K562 (cell line): Measurements from ENCODE around the gene EHBP1L1. TPM values are rescaled to one million over a fixed set of nuclear protein-coding genes. Genes with fewer than 3 reads are reported as not detected.

ENCODE experiments used
- CBX2 ChIP-seq: fragments of 200-600 bp; sonication (generic); IDR thresholded peaks from one replicate; pipeline ENCODE4 v1.6.1; 2012; ENCODE audit warnings: mild to moderate bottlenecking, low read length, inconsistent platforms; ENCODE audit not compliant: insufficient read depth, poor library complexity, severe bottlenecking
- CXXC5 ChIP-seq: fragments of 250-450 bp; sonication (Bioruptor Pico); IDR thresholded peaks from 2 replicates; pipeline ENCODE4 v1.8.0; 2022; ENCODE audit warnings: inconsistent platforms, mild to moderate bottlenecking, moderate library complexity
- HDGF ChIP-seq: fragments of 450-650 bp; IDR thresholded peaks from 2 replicates; pipeline ENCODE4 v1.6.1; 2016
- HMG20A ChIP-seq: fragments of 450-650 bp; formaldehyde crosslinking; conservative IDR thresholded peaks from 2 replicates; pipeline ENCODE4 v1.4.0; 2020; ENCODE audit warnings: mild to moderate bottlenecking, mixed read lengths
- NFE2L1 ChIP-seq: fragments of 450-650 bp; IDR thresholded peaks from 2 replicates; pipeline ENCODE4 v1.6.1; 2016; ENCODE audit warnings: missing genetic modification characterization, low read depth, mild to moderate bottlenecking, missing compliant biosample characterization, moderate library complexity, borderline replicate concordance
- NFIC ChIP-seq: fragments of 450-650 bp; IDR thresholded peaks from 2 replicates; pipeline ENCODE4 v1.6.1; 2017; ENCODE audit warnings: mild to moderate bottlenecking, inconsistent platforms
- PHB2 ChIP-seq: fragments of 450-650 bp; IDR thresholded peaks from 2 replicates; pipeline ENCODE4 v1.6.1; 2017; ENCODE audit warnings: low read depth
- SAFB ChIP-seq: fragments of 200-400 bp; formaldehyde crosslinking; IDR thresholded peaks from 2 replicates; pipeline ENCODE4 v1.6.1; 2017; ENCODE audit warnings: low read depth, low read length, borderline replicate concordance
- TRIM28 ChIP-seq: fragments of 450-650 bp; IDR thresholded peaks from 2 replicates; pipeline ENCODE4 v1.6.1; 2017
- U2AF1 ChIP-seq: fragments of 200-400 bp; formaldehyde crosslinking; optimal IDR thresholded peaks from 2 replicates; pipeline ENCODE3; 2017; ENCODE audit warnings: mild to moderate bottlenecking, low read depth, low read length, moderate library complexity
- ZNF583 ChIP-seq: fragments of 250-450 bp; sonication (Bioruptor Pico); IDR thresholded peaks from 2 replicates; pipeline ENCODE4 v1.4.0; 2020
- polyA plus RNA-seq, 8 experiments: library from polyadenylated mRNA; depleted of rRNA in 4 of 8; stranded (reverse) in 5 of 8; unstranded in 3 of 8; fragments of >200 nt; fragmentation: Nextera tagmentation in 2 of 8; fragmentation: Illumina TruSeq in 1 of 8; extraction: Ambion mirVana in 2 of 8; extraction: Trizol in 1 of 8; gene quantifications; 2 replicates each; pipeline versions ENCODE4 v1.2.1 to v1.2.3, GENCODE V29; 2011 to 2014; ENCODE audit warnings: inconsistent platforms in 1 of 8, missing spikeins in 1 of 8
- total RNA-seq, 7 experiments: library from RNA; depleted of rRNA in 6 of 7; stranded (reverse); fragments of >200 nt in 6 of 7; fragmentation: Illumina TruSeq in 2 of 7; extraction: Trizol in 2 of 7; gene quantifications; 2 replicates each; pipeline versions ENCODE4 v1.2.1 to v1.2.3, GENCODE V29; 2011 to 2021; ENCODE audit warnings: low replicate concordance in 1 of 7
- TF ChIP-seq, protein P1 (sequence below): sonication (generic); formaldehyde crosslinking; IDR thresholded peaks from 2 replicates; pipeline ENCODE4 v1.8.0; 2023; ENCODE audit warnings: missing genetic modification reagents, mild to moderate bottlenecking, borderline replicate concordance
- TF ChIP-seq, protein P2 (sequence below): sonication (generic); formaldehyde crosslinking; IDR thresholded peaks from 2 replicates; pipeline ENCODE4 v1.8.1; 2023; ENCODE audit warnings: missing genetic modification reagents, mild to moderate bottlenecking, borderline replicate concordance
- TF ChIP-seq, protein P3 (sequence below): fragments of 250-450 bp; sonication (Bioruptor Pico); IDR thresholded peaks from 2 replicates; pipeline ENCODE4 v1.8.0; 2021; ENCODE audit warnings: borderline replicate concordance, mild to moderate bottlenecking, moderate library complexity; ENCODE audit not compliant: poor library complexity, severe bottlenecking
- TF ChIP-seq, protein P4 (sequence below): fragments of 250-450 bp; sonication (Bioruptor Pico); IDR thresholded peaks from 2 replicates; pipeline ENCODE4 v1.4.0; 2020

Gene EHBP1L1
- total and polyA plus RNA-seq, 9 of the 15 experiments (the other 6 are each of a cell fraction or from before 2014, with no cell fraction given) = 0.03 to 87.1 (median 26.3) TPM

DNA sequence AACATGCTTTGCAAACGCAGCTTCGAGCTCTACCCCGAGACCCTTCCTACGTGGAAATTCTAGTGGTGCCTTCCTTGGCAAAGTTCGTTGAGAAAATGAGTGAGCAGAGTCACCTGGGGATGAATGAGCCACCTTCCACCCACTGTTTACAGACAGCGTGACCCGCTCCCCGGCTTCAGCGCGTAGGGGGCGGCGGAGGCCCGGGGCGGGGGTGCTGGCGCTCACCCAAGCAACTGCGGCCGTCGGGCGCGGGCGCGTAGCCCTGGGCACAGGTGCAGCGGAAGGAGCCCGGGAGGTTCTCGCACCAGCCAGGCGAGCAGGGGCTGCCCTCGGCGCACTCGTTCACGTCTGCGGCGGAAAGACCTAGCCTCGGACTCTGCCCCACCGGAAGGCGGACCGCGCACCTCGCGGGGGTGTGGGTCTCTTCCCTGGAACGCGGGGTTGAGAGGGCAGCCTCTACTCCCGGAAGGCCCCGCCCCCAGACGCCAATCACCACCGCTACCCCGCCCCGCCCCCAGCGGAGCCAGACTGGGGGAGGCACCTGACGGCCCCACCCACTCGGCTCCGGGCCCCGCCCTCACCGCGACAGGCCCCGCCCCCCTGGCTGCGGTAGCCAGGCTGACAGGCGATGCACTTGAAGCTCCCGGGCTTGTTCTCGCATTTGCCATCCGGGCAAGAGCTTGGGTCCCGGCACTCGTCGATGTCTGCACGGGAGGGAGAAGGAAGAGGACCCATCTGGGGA, 29.5 kb upstream of the EHBP1L1 start (continued):
- TF ChIP-seq, protein P1, sequence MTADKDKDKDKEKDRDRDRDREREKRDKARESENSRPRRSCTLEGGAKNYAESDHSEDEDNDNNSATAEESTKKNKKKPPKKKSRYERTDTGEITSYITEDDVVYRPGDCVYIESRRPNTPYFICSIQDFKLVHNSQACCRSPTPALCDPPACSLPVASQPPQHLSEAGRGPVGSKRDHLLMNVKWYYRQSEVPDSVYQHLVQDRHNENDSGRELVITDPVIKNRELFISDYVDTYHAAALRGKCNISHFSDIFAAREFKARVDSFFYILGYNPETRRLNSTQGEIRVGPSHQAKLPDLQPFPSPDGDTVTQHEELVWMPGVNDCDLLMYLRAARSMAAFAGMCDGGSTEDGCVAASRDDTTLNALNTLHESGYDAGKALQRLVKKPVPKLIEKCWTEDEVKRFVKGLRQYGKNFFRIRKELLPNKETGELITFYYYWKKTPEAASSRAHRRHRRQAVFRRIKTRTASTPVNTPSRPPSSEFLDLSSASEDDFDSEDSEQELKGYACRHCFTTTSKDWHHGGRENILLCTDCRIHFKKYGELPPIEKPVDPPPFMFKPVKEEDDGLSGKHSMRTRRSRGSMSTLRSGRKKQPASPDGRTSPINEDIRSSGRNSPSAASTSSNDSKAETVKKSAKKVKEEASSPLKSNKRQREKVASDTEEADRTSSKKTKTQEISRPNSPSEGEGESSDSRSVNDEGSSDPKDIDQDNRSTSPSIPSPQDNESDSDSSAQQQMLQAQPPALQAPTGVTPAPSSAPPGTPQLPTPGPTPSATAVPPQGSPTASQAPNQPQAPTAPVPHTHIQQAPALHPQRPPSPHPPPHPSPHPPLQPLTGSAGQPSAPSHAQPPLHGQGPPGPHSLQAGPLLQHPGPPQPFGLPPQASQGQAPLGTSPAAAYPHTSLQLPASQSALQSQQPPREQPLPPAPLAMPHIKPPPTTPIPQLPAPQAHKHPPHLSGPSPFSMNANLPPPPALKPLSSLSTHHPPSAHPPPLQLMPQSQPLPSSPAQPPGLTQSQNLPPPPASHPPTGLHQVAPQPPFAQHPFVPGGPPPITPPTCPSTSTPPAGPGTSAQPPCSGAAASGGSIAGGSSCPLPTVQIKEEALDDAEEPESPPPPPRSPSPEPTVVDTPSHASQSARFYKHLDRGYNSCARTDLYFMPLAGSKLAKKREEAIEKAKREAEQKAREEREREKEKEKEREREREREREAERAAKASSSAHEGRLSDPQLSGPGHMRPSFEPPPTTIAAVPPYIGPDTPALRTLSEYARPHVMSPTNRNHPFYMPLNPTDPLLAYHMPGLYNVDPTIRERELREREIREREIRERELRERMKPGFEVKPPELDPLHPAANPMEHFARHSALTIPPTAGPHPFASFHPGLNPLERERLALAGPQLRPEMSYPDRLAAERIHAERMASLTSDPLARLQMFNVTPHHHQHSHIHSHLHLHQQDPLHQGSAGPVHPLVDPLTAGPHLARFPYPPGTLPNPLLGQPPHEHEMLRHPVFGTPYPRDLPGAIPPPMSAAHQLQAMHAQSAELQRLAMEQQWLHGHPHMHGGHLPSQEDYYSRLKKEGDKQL (CRISPR knock-in tag) = no peak
- TF ChIP-seq CXXC5 (CRISPR knock-in tag) (peak; percentile 82), CBX2 (no peak), NFIC (peak; percentile 86), U2AF1 (no peak), PHB2 (no peak), NFE2L1 (tag) (no peak), TRIM28 (no peak), ZNF583 (no peak), HMG20A (no peak), HDGF (no peak), SAFB (no peak)
- TF ChIP-seq, protein P2, sequence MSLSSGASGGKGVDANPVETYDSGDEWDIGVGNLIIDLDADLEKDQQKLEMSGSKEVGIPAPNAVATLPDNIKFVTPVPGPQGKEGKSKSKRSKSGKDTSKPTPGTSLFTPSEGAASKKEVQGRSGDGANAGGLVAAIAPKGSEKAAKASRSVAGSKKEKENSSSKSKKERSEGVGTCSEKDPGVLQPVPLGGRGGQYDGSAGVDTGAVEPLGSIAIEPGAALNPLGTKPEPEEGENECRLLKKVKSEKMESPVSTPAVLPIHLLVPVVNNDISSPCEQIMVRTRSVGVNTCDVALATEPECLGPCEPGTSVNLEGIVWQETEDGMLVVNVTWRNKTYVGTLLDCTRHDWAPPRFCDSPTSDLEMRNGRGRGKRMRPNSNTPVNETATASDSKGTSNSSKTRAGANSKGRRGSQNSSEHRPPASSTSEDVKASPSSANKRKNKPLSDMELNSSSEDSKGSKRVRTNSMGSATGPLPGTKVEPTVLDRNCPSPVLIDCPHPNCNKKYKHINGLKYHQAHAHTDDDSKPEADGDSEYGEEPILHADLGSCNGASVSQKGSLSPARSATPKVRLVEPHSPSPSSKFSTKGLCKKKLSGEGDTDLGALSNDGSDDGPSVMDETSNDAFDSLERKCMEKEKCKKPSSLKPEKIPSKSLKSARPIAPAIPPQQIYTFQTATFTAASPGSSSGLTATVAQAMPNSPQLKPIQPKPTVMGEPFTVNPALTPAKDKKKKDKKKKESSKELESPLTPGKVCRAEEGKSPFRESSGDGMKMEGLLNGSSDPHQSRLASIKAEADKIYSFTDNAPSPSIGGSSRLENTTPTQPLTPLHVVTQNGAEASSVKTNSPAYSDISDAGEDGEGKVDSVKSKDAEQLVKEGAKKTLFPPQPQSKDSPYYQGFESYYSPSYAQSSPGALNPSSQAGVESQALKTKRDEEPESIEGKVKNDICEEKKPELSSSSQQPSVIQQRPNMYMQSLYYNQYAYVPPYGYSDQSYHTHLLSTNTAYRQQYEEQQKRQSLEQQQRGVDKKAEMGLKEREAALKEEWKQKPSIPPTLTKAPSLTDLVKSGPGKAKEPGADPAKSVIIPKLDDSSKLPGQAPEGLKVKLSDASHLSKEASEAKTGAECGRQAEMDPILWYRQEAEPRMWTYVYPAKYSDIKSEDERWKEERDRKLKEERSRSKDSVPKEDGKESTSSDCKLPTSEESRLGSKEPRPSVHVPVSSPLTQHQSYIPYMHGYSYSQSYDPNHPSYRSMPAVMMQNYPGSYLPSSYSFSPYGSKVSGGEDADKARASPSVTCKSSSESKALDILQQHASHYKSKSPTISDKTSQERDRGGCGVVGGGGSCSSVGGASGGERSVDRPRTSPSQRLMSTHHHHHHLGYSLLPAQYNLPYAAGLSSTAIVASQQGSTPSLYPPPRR (CRISPR knock-in tag) = no peak
- TF ChIP-seq, protein P3, sequence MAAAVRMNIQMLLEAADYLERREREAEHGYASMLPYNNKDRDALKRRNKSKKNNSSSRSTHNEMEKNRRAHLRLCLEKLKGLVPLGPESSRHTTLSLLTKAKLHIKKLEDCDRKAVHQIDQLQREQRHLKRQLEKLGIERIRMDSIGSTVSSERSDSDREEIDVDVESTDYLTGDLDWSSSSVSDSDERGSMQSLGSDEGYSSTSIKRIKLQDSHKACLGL (CRISPR knock-in tag) = no peak
- TF ChIP-seq, protein P4, sequence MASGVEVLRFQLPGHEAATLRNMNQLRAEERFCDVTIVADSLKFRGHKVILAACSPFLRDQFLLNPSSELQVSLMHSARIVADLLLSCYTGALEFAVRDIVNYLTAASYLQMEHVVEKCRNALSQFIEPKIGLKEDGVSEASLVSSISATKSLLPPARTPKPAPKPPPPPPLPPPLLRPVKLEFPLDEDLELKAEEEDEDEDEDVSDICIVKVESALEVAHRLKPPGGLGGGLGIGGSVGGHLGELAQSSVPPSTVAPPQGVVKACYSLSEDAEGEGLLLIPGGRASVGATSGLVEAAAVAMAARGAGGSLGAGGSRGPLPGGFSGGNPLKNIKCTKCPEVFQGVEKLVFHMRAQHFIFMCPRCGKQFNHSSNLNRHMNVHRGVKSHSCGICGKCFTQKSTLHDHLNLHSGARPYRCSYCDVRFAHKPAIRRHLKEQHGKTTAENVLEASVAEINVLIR (CRISPR knock-in tag) = no peak
